Mesenchymal stem cell (in vitro differentiated cells and primary cell): ENCODE results near the gene SLC25A30.
"Not testable (repeated sequence)": the region's sequence is repeated elsewhere in the genome, so short reads cannot be mapped to it uniquely, and the experiment has no call there.

ENCODE experiments used
- DNase-seq: peaks from one replicate; pipeline ENCODE4 v3.0.0-alpha.2; 2013
- H2AFZ ChIP-seq: one replicate; pipeline ENCODE4 v1.6.1; 2013; ENCODE audit warnings: low read depth, mild to moderate bottlenecking, control low read depth, inconsistent platforms, low read length, moderate library complexity
- H2AK5ac ChIP-seq: 2 replicates; pipeline ENCODE4 v1.6.1; 2013; ENCODE audit warnings: low read length, moderate library complexity, mild to moderate bottlenecking, inconsistent platforms; ENCODE audit not compliant: severe bottlenecking
- H2BK120ac ChIP-seq: one replicate; pipeline ENCODE4 v1.6.1; 2013; ENCODE audit warnings: low read depth, mild to moderate bottlenecking, inconsistent platforms, low read length, moderate library complexity
- H2BK12ac ChIP-seq, 2 experiments: one replicate each; pipeline ENCODE4 v1.6.1; 2013; ENCODE audit warnings: inconsistent platforms in 2 of 2, low read length in 2 of 2, mild to moderate bottlenecking in 2 of 2, moderate library complexity in 2 of 2, control low read depth in 1 of 2
- H2BK15ac ChIP-seq: one replicate; pipeline ENCODE4 v1.6.1; 2013; ENCODE audit warnings: mild to moderate bottlenecking, low read depth, inconsistent platforms; ENCODE audit not compliant: poor library complexity, severe bottlenecking
- H2BK5ac ChIP-seq: 2 replicates; pipeline ENCODE4 v1.6.1; 2013; ENCODE audit warnings: low read depth, mild to moderate bottlenecking, low read length, control low read depth, inconsistent platforms; ENCODE audit not compliant: poor library complexity, severe bottlenecking
- H3K14ac ChIP-seq, 2 experiments: one replicate each; pipeline ENCODE4 v1.6.1; 2013; ENCODE audit warnings: inconsistent platforms in 2 of 2, low read length in 2 of 2, control low read depth in 1 of 2, mild to moderate bottlenecking in 1 of 2, moderate library complexity in 1 of 2
- H3K18ac ChIP-seq, 2 experiments: one replicate each; pipeline ENCODE4 v1.6.1; 2013; ENCODE audit warnings: inconsistent platforms in 2 of 2, low read length in 2 of 2, control low read depth in 1 of 2, low read depth in 1 of 2, mild to moderate bottlenecking in 1 of 2
- H3K23ac ChIP-seq, 2 experiments: one replicate each; pipeline ENCODE4 v1.6.1; 2013; ENCODE audit warnings: inconsistent platforms in 2 of 2, low read length in 2 of 2, mild to moderate bottlenecking in 2 of 2, moderate library complexity in 2 of 2, control low read depth in 1 of 2
- H3K27ac ChIP-seq: 2 replicates; pipeline ENCODE4 v1.5.1; 2013; ENCODE audit warnings: mild to moderate bottlenecking, moderate library complexity, low read length, control low read depth, inconsistent platforms; ENCODE audit not compliant: poor library complexity, severe bottlenecking
- H3K27me3 ChIP-seq, 2 experiments: 2 replicates each; pipeline versions ENCODE4 v1.6.1 to v1.7.0; 2013; ENCODE audit warnings: low read length in 2 of 2, mild to moderate bottlenecking in 2 of 2, moderate library complexity in 2 of 2, control low read depth in 1 of 2, inconsistent platforms in 1 of 2; ENCODE audit not compliant: control insufficient read depth in 1 of 2, insufficient read depth in 1 of 2
- H3K36me3 ChIP-seq, 2 experiments: 2 replicates each; pipeline versions ENCODE4 v1.6.1 to v1.7.0; 2013; ENCODE audit warnings: low read length in 2 of 2, control low read depth in 1 of 2, inconsistent platforms in 1 of 2, low read depth in 1 of 2, mild to moderate bottlenecking in 1 of 2; ENCODE audit not compliant: insufficient read depth in 2 of 2, control insufficient read depth in 1 of 2
- H3K4ac ChIP-seq, 2 experiments: one replicate each; pipeline ENCODE4 v1.6.1; 2013; ENCODE audit warnings: inconsistent platforms in 2 of 2, low read length in 2 of 2, mild to moderate bottlenecking in 2 of 2, moderate library complexity in 2 of 2, control low read depth in 1 of 2, low read depth in 1 of 2
- H3K4me1 ChIP-seq: 2 replicates; pipeline ENCODE4 v1.6.1; 2013; ENCODE audit warnings: low read depth, low read length, control low read depth; ENCODE audit not compliant: control insufficient read depth, insufficient read depth
- H3K4me2 ChIP-seq: 2 replicates; pipeline ENCODE4 v1.6.1; 2013; ENCODE audit warnings: low read length, mild to moderate bottlenecking, inconsistent platforms; ENCODE audit not compliant: poor library complexity, severe bottlenecking
- H3K4me3 ChIP-seq, 2 experiments: 2 replicates each; pipeline versions ENCODE4 v1.5.1 to v1.7.0; 2013; ENCODE audit warnings: low read length in 2 of 2, mild to moderate bottlenecking in 2 of 2, control low read depth in 1 of 2, low read depth in 1 of 2; ENCODE audit not compliant: insufficient read depth in 1 of 2
- H3K79me1 ChIP-seq: replicated peaks from 2 replicates; pipeline ENCODE4 v1.6.1; 2013; ENCODE audit warnings: mild to moderate bottlenecking, control low read depth, low read length, inconsistent platforms; ENCODE audit not compliant: poor library complexity, severe bottlenecking
- H3K9ac ChIP-seq: 2 replicates; pipeline ENCODE4 v1.7.0; 2013; ENCODE audit warnings: mild to moderate bottlenecking, low read length, moderate library complexity
- H3K9me3 ChIP-seq: 2 replicates; pipeline ENCODE4 v1.7.0; 2013; ENCODE audit warnings: mild to moderate bottlenecking, low read length; ENCODE audit not compliant: control insufficient read depth
- H4K8ac ChIP-seq: one replicate; pipeline ENCODE4 v1.6.1; 2013; ENCODE audit warnings: inconsistent platforms, mild to moderate bottlenecking, low read length, moderate library complexity
- H4K91ac ChIP-seq: one replicate; pipeline ENCODE4 v1.6.1; 2013; ENCODE audit warnings: mild to moderate bottlenecking, low read length, inconsistent platforms
- WGBS: methylation state at CpG from one replicate; pipeline ENCODE4 v1.1.7; 2013; ENCODE audit warnings: mixed read lengths; 5-methylcytosine and 5-hydroxymethylcytosine counted together

Gene SLC25A30

GRCh38 chr13:45384474-45385174, 33.5 kb downstream of the SLC25A30 start:
- no peaks in the 10 kb centered on the region for H3K79me1 ChIP-seq
- H3K4me2 ChIP-seq, result no peak overlapping the region
- H2BK120ac ChIP-seq, result no peak overlapping the region
- 96% methylated on average over 4 of the region's 4 CpGs for WGBS
- H3K4ac ChIP-seq, result no peak overlapping the region
- no peaks in the 10 kb centered on the region for H3K4me1 ChIP-seq
- H3K36me3 ChIP-seq, result peaks cover 12 to 43% of the 10 kb centered on the region in 2 experiments
- H3K4me3 ChIP-seq, result no peak overlapping the region
- H3K23ac ChIP-seq, result no peak overlapping the region
- DNase-seq, result no peak
- H3K18ac ChIP-seq, result no peak overlapping the region
- no peak overlapping the region for H4K8ac ChIP-seq
- H3K27ac ChIP-seq, result no peak overlapping the region
- no peak overlapping the region for H2BK12ac ChIP-seq
- no peaks in the 10 kb centered on the region for H3K9me3 ChIP-seq
- H4K91ac ChIP-seq, result no peak overlapping the region
- no peak overlapping the region for H3K9ac ChIP-seq
- H2BK15ac ChIP-seq, result no peak overlapping the region
- H2AFZ ChIP-seq, result no peak overlapping the region
- no peak overlapping the region for H2AK5ac ChIP-seq
- no peak overlapping the region for H2BK5ac ChIP-seq
- no peak overlapping the region for H3K14ac ChIP-seq
- no peaks in the 10 kb centered on the region for H3K27me3 ChIP-seq

GRCh38 chr13:45382739-45383138, 35.4 kb downstream of the SLC25A30 start:
- WGBS, result 99% methylated on average over 6 of the region's 8 CpGs

DNA sequence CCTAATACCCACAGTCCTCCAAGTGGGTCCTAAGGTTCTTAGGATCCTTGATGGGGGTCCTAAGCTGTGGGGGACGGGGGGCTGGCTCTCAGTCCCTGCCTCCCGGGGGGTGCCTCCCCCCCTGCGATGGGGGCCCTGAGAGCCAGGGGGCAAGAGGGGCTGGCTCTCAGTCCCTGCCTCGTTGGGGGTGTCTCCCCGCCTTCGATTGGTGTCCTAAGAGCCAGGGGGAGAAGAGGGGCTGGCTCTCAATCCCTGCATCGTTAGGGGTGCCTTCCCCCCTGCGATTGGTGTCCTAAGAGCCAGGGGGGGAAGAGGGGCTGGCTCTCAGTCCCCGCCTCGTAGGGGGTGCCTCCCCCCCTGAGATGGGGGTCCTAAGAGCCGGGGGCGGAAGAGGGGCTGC, 37.0 kb downstream of the SLC25A30 start:
- no peak overlapping the region for H3K4me3 ChIP-seq
- WGBS, result 91% methylated on average over 4 of the region's 12 CpGs

More at GRCh38 chr13:45382739-45383138, 35.4 kb downstream of the SLC25A30 start:
- peaks cover 5 to 32% of the 10 kb centered on the region in 2 experiments for H3K36me3 ChIP-seq
- H3K4ac ChIP-seq, H3K79me1 ChIP-seq, H3K27me3 ChIP-seq, H3K27ac ChIP-seq, H4K91ac ChIP-seq, H3K9ac ChIP-seq, H2BK12ac ChIP-seq, H3K23ac ChIP-seq, H2AFZ ChIP-seq, H3K14ac ChIP-seq, H3K4me1 ChIP-seq, H2BK120ac ChIP-seq, H3K4me3 ChIP-seq, H3K4me2 ChIP-seq, H2AK5ac ChIP-seq, H4K8ac ChIP-seq, H3K18ac ChIP-seq, H2BK15ac ChIP-seq, DNase-seq, H2BK5ac ChIP-seq, H3K9me3 ChIP-seq: not testable (repeated sequence)

DNA sequence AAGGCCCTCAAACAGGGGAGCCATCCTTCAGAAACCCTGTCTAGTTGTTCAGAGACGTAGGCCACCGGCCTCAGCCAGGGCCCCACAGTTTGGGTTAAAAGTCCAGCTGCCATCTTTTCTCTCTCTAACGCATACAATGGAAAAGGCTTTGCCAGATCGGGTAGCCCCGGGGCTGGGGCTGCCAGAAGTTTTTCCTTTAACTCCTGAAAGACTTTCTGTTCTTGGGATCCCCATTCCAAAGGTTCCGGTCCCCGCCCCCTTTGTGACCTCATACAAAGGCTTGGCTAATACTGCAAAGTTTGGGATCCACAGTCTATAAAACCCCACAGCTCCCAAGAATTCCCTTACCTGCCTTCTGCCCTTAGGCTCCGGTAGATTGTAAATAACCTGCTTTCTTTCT, 37.5 kb downstream of the SLC25A30 start:
- not testable (repeated sequence) for H2BK12ac ChIP-seq, H3K4ac ChIP-seq, H3K23ac ChIP-seq, H4K91ac ChIP-seq, DNase-seq, H2BK120ac ChIP-seq, H3K14ac ChIP-seq, H3K9ac ChIP-seq, H3K27ac ChIP-seq, H2BK15ac ChIP-seq, H3K4me2 ChIP-seq, H2AK5ac ChIP-seq, H2BK5ac ChIP-seq, H4K8ac ChIP-seq, H3K27me3 ChIP-seq, H3K79me1 ChIP-seq, H2AFZ ChIP-seq, H3K9me3 ChIP-seq, H3K18ac ChIP-seq, H3K4me1 ChIP-seq, H3K4me3 ChIP-seq
- H3K36me3 ChIP-seq, result peaks cover 0 to 20% of the 10 kb centered on the region in 2 experiments
- WGBS, result 90% methylated on average over 5 of the region's 8 CpGs

More for the DNA sequence above, 37.0 kb downstream of the SLC25A30 start:
- H3K4me2 ChIP-seq, result no peak overlapping the region
- H2BK15ac ChIP-seq, result no peak overlapping the region
- no peaks in the 10 kb centered on the region for H3K79me1 ChIP-seq
- H3K23ac ChIP-seq, result no peak overlapping the region
- H2BK12ac ChIP-seq, result no peak overlapping the region
- no peak overlapping the region for H2AFZ ChIP-seq
- H3K27me3 ChIP-seq, result no peaks in the 10 kb centered on the region
- no peak overlapping the region for H2AK5ac ChIP-seq
- no peak overlapping the region for H3K14ac ChIP-seq
- no peak for DNase-seq
- no peaks in the 10 kb centered on the region for H3K4me1 ChIP-seq
- H3K27ac ChIP-seq, result no peak overlapping the region
- no peak overlapping the region for H2BK5ac ChIP-seq
- no peak overlapping the region for H3K9ac ChIP-seq
- no peak overlapping the region for H3K4ac ChIP-seq
- H4K8ac ChIP-seq, result no peak overlapping the region
- no peak overlapping the region for H2BK120ac ChIP-seq
- H3K9me3 ChIP-seq, result no peaks in the 10 kb centered on the region
- peaks cover 0 to 22% of the 10 kb centered on the region in 2 experiments for H3K36me3 ChIP-seq
- no peak overlapping the region for H4K91ac ChIP-seq
- H3K18ac ChIP-seq, result no peak overlapping the region
